T-helper 2 cell (primary cell): ENCODE results near the gene CHFR.
A peak's percentile ranks its signal among the peaks of the same experiment; 100 is the strongest.
"Not testable (repeated sequence)": the region's sequence is repeated elsewhere in the genome, so short reads cannot be mapped to it uniquely, and the experiment has no call there.

ENCODE experiments used
- DNase-seq, 5 experiments: peaks; one replicate each; pipeline versions ENCODE4 v3.0.0 to v3.0.0-alpha.2; 2012 to 2022
- total RNA-seq, 2 donors: gene quantifications; one replicate each; lab custom pipeline; 2026; lab: John Stamatoyannopoulos, UW

The CHFR gene
- total RNA-seq = 92.3 to 97.9 reads per million in 2 donors

DNA sequence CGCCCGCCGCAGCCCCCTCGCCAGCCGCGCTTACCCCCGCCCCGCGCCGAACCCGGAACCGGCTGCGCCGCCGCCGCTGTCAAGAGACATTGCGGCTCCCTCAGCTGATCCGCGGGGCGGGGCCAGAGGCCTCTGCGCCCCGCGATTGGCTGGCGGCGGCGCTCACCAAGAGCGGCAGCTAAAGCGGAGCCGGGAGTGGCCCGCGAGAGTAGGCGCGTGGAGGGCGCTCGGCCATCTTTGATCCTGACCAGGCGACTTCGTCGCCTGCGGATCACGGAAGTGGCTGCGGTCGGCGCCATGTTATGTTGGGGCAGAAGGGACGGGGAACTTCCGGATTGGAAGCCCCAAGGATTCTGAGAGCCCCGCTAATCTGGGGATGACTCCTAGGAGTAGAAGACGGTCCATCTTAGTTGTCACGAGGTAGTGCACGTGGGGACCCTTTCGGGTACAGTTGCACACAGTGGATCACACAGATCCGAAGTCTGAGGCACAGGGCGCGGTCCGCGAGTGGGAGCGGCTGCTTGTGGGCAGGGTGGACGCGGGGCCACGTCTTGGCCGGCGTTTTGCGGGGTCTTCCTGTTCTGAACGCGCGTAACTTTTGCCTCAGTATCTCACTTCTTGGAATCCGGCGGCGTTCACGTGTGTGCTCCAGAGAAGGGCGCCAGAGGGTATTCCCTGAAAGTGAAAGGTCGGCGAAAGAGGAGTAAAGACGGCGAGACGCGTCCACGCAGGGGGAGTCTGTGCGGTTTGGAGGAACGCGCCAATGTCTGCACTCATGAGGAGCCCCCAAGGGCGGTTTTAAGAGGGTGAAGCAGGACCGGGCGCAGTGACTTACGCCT, at the start of gene CHFR:
CHFR (minus strand) TSS at position 93 of the 839 bp plus-strand sequence. CDS start 277 bp downstream, outside the sequence.
- peak; percentile 90 to 99 (median 93) for DNase-seq

DNA sequence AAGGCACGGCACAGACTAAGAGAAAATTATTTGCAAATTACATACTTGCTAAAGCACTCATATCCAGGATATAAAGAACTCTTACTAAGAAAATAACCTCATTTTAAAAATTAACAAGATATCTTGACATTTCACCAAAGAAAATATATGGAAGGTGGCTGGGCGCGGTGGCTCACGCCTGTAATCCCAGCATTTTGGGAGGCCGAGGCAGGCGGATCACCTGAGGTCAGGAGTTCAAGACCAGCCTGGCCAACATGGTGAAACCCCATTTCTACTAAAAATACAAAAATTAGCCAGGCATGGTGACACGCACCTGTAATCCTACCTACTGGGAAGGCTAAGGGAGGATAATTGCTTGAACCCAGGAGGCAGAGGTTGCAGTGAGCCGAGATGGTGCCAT, 49.5 kb upstream of the CHFR start:
- not testable (repeated sequence) for DNase-seq

DNA sequence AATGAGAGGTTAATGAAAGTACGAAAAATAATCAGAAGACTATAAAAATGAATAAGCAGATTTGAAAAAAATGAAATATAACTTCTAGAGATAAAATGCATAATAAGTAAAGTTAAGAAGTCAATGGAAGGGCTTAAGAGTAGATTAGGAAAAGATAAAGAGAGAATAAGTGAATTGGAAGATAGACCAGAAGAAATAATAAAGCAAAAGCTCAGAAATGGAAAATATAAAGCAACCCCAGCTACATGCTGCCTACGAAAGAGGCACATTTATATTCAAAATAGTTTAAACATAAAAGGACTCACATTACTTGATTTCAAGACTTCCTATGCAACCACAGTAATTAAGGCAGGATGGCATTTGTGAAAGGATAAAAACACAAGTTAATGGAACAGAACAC, 48.8 kb upstream of the CHFR start:
- no peak for DNase-seq

GRCh38 chr12:132926415-132926833, 39.0 kb upstream of the CHFR start:
- DNase-seq = no peak

DNA sequence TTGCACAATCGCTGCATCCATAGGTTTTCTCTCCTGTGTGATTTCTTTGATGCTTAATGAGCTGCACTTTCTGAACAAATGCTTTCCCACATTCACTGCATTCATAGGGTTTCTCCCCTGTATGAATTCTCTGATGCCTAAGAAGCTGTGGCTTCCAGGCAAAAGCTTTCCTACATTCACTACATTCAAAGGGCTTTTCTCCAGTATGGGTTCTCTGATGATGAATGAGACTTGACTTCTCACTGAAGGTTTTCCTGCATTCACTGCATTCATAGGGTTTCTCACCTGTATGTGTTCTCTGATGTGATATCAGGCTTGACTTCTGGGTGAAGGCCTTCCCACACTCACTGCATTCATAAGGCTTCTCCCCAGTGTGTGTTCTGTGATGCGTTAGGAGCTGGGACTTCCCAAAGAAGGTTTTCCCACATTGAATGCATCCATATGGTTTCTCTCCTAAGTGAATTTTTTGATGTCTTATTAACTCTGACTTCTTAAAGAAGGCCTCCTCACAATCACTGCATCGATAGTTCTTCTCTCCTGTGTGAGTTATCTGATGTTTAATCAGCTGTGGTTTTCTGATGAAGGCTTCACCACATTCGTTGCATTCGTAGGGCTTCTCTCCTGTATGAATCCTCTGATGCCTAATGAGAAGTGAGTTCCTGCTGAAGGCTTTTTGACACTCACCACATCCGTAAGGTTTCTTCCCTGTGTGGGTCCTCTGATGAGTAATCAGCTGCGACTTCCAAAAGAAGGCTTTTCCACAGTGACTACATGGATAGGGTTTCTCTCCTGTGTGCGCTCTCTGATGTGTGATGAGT, 38.4 kb upstream of the CHFR start:
- no peak for DNase-seq

DNA sequence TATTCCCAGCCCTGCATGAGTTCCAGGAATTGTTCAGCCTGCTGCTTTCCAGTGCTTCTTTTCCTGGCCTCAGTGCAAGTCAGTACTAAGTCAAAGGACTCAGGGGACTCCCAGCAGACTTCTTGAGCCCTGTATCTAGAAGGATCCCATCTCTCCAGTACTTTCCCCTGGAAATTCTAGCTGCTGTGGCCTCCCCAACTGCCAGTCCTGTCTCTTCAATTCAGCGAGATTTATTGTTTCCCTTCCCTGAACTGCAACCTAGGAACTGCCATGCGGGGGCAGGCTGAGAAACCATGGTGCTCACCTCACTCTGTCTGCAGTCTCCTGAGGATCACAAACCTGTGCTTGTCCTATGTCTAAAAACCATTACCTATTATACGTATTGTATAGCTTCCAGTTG, 37.0 kb upstream of the CHFR start:
- no peak for DNase-seq

- DNase-seq = no peak
Observed at GRCh38 chr12:132923356-132923909, 36.0 kb upstream of the CHFR start.

- DNase-seq = no peak
Observed at GRCh38 chr12:132922676-132923075, 35.3 kb upstream of the CHFR start.

- no peak for DNase-seq
Observed at GRCh38 chr12:132921685-132922084, 34.3 kb upstream of the CHFR start.

GRCh38 chr12:132918680-132919079, 31.3 kb upstream of the CHFR start:
- DNase-seq = no peak

GRCh38 chr12:132909030-132909368, 21.6 kb upstream of the CHFR start:
- no peak for DNase-seq

DNA sequence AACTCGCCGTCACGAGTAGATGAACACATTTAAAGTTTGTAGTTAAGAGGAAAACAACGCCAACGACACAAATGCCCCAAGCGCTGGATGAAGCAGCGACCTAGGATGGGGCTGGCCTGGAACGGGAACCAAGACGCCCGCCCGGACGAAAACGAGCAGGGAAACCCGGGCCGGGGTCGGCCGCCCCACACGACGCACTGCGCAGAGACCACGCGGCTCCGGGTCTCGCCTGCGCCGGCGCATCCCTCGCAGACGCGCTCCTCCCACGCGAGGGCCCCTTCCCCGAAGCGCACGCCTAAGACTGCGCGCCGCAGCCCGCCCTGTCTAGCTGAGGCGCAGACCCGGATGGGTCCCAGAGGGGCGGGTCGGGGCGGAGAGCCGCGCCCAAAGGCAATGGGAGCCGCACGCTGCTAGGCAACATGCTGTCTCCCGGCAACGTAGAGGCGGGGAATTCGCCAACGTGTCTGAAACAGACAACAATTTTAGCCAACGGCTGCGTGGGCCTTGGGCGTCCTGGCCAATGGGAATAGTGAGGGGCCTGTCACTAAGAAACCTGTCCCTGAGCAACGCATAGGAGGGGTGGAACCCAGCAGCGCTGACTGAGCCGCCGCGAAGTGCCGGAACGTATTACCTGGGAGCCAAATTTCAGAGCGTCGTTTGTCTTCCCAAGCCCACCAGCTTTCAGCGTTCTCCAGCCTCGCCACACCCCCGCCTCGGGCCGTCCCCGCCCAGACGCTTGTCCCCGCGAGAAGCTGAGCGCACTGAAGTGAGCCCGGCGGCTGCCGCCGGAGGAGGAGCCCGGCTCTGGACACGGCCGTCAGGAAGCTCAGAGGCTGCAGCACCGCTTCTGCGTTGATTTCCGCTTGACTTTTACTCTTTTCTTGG, 21.0 kb upstream of the CHFR start:
- DNase-seq = peak; percentile 91 to 96 (median 95)

DNA sequence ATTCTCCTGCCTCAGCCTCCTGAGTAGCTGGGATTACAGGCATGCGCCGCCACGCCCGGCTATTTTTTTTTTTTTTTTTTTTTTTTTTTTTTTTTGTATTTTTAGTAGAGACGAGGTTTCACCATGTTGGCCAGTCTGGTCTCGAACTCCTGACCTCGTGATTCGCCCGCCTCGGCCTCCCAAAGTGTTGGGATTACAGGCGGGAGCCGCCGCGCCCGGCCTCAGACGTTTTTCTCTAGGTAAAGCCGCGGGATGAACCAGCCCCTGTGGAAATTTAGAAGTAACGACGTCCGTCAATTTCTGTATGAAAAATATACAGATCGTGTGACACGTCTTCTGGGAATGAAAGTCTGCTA, 20.4 kb upstream of the CHFR start:
- not testable (repeated sequence) for DNase-seq

DNA sequence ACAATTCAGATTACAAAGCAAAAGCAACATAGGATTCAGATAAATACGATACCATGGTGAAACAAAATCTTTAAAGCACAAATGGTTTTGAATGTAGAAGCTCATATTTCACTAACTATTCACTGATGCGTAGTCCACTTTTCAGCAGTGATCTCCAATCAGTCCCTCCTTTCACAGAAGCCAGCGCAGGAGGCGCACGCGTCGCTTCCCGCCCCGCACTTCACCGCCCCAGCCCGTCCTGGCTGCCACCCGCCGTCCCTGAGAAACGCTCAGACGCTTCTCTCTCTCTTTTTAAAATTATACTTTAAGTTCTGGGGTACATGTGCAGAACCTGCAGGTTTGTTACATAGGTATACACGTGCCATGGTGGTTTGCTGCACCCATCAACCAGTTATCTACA, 19.8 kb upstream of the CHFR start:
- DNase-seq = no peak

DNA sequence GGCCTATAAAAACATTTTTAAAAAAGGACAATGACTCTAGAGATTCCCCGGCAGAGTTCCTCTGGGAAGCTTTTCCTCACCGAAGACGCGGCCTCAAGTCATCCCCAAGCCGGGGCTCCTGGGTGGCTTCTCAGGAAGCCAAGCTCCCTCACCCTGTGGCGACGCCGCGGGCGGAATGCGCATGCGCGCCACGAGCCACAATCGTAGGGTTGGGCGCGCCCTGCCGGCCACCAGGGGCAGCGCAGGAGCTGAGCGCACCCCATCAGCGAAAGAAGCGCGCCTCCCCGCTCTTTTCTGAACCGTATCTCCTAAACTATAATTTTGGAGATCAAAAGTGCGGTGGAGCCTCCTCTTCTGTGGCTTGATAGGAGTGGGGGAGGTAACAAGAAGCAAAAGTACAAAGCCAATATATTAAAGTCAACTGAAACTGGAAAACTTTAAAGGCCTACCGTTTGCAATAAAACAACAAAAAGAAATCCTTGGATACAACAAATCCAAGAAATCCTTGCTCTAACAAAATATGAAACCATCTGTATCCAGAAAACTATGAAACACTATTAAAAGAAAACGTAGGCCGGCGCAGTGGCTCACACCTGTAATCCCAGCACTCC, 17.4 kb upstream of the CHFR start:
- DNase-seq = peak; percentile 76 to 84 (median 80)

GRCh38 chr12:132899033-132899432, 11.6 kb upstream of the CHFR start:
- DNase-seq = no peak

- no peak for DNase-seq
Observed at GRCh38 chr12:132888852-132889251, 1.4 kb upstream of the CHFR start.

DNA sequence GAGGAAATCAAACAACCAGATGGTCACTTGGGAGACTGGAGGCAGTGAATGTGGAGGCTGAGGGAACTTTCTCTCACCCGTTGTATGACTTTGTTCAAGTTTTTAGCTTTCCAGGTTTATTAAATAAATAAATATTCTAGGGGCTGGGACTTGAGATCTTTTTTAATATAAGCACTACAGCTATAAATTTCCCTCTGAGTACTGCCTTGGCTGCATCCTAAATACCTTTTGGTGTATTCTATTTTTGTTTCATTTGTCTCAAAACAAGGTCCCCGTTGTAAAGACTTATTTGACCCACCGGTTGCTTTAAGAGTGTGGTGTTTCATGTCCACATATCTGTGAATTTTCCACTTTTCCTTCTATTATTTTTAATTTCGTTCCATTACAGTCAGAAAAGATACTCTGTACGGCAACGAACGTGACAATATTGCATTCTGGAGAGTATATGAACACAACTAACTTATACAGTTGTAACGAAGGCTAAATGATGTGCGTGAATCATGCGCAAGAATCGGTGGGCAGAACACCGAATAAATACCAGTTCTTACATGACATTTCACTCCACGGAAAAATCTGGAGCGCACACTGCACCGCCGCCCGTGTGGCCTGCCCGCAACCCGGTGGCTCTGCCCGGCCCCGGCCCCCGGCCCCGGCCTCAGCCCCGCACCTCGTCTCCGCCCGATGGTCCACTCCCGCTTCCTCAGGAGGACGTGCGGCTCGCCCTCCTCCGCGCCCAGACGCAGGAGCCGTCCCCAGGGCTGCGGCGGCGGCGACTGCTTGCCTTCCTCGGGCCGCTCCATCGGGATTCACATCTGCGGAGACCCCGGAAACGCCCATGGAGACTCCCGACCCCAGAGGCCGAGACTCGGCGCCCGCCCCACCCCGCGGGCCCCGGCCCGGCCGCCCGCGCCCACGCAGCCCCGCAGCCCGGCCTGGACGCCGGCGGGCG, 602 bp downstream of the CHFR start:
- no peak for DNase-seq

GRCh38 chr12:132881818-132882217, 5.6 kb downstream of the CHFR start:
- no peak for DNase-seq

GRCh38 chr12:132874620-132875019, 12.8 kb downstream of the CHFR start:
- not testable (repeated sequence) for DNase-seq

GRCh38 chr12:132874175-132874574, 13.2 kb downstream of the CHFR start:
- DNase-seq = no peak
